GM21717 (cell line): ENCODE measurements around the gene LMF1.
"Not testable (repeated sequence)": the region's sequence is repeated elsewhere in the genome, so short reads cannot be mapped to it uniquely, and the experiment has no call there.

Source experiments
- ATAC-seq: cut with Tn5 transposase; IDR thresholded peaks from one replicate; pipeline ENCODE4 v1.9.1; 2021; ENCODE audit warnings: mild to moderate bottlenecking, moderate library complexity; ENCODE audit not compliant: unreplicated experiment

LMF1 gene

DNA sequence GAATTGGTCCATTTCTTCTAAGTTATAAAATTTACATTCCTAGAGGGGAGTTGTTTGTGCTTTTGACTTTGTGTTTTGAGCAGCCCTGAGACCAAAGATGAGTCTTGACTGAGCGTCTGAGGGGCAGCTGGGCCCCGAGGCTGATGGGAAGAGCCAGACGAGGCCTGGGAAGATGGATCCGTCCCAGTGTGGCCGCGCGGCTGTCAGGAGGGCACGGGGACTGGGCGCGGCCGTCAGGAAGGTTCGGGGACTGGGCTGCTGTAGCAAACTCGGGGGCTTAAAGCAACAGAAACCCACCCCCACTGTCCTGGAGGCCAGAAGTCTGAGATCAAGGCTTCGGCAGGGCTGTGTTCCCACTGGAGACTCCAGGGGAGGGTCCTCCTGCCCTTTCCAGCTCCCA lies 132.0 kb downstream of the LMF1 start:
- ATAC-seq, result no peak

DNA sequence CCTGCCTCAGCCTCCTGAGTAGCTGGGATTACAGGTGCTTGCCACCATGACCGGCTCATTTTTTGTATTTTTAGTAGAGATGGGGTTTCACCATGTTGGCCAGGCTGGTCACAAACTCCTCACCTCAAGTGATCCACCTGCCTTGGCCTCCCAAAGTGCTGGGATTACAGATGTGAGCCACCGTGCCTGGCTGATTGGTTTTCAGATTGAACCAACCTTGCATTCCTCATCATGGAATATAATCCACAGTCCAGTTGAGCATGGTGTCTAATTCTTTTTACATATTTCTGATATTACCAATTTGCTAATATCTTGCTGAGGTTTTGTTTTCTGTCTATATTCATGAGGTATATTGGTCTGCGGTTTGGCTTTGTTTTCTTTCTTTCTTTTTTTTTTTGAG lies 134.0 kb downstream of the LMF1 start:
- ATAC-seq, result not testable (repeated sequence)

DNA sequence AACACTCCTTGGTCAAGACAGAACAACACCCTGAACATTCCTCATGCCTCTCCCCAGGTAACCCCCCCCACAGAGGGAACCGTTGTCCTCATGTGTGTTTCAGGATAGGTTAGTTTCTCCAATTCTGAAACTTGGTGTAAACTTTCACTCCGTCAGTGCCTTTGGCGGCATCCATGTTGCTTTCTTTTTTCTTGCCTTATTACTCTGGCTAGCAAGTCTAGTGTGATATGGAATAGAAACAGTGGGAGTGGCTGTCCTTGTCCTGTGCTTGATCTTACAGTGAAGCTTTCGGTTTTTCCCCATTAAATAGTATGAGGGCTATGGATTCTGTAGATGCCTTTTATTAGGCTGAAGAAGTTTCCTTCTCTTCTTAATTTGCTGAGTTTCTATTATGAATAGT lies 134.6 kb downstream of the LMF1 start:
- no peak for ATAC-seq

DNA sequence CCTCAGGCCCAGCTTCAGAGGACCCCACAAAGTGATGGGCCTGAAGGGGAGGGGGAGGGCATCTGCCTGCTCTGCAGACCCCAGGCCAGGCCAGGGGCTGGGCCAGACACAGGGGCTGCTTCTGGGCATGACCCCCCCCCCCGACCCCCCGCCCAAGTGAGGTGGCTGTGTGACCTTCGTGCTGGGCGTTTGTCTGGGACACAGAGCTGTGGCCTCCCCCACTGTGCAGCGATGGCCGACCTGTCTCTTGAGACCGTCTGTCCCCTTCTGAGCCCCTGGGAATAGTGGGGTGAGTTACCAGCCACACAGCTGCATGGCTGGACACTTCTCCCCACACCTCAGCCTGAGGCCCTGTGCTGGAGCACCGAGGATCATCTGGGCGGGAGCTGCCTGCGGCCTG lies 135.4 kb downstream of the LMF1 start:
- no peak for ATAC-seq

DNA sequence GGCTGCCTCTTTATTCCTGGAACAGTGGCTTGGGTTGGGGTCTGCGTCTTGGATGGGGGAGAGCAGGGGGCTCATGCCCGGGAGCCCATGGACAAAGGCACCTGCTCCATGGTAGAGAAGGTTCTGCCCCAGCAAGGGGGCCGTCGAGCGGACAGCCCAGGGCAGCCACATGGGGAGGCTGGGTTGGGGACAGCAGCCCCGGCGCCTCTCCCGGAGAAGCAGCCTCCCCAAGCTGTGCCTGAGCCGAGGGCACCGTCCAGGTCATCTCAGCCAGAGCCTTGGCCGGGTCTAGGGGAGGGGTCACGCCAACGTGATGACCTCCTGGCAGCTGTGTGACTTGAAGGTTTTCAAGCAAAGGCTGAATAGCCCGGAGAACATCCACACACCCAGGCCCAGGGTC lies 137.4 kb downstream of the LMF1 start:
- ATAC-seq, result no peak

DNA sequence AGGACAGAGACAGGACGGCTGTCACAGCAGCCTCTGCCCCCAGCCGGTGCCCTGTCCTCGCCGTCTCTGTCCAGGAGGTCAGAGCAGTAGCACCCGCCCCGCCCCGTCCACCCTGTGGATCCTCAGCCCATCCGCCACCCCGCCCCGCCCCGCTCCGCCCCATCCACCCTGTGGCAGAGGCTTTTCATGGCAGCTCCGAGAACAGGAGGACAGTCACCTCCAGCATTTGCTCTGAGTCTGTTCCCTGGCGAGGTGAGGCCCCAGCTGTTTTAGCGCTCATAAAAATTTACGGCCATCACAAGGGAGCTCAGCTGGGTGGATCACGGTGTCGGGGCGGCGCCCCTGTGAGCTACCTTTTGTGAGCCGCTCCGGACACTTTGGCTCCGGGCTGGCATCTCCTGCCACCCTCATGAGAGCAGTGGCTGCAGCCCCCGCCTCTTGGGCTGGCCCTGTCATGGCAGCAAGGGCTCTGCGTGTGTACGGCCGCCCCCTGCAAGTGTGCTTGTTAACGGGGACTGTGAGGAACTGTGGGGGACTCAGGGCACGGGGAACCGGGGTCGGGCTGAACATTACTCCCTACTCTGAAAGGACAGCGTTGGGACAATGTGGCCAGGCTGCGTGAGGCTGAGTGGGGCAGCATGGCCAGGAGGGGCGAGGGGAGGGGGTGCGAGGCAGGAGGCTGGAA lies 138.0 kb downstream of the LMF1 start:
- no peak for ATAC-seq

DNA sequence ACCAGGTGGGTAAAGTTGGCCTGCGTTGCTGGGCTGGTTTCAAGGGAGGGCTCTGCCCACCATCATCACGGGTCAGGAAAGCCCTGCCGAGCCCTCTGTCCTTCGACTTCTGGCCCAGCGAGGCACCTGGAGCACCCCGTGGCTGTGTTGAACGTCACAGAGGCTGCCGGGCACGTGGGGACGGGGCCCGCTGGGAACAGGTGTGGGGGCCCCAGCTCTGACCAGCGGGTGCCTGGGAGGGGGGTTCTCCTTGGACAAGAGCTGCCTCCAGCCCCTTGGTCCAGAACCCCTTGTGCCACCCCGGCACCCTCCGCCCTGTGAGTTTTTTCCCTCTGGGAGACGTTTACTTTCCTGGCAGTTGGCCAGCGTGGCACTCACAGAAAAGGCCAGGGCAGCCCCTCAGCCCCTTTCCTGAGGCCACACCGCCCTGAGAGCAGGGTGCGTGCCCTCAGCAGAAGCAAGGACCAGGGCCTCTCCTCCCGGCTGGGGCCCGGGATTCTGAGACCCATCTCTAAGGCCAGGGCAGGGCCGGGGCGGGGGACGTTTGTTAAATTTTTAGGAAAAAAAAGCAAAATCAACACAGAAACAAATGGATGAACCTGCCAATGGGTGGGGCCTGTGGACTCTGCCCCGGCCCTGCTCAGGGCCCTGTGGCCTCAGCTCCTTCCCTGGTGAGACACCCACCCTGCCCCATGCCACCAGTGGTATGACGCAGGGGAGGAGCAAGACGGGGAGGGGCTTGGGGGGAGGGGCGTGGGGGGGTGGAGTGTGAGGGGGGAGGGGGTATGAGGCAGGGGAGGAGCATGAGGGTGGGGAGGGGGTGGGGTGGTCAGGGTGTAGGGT lies 139.0 kb downstream of the LMF1 start:
- no peak for ATAC-seq

DNA sequence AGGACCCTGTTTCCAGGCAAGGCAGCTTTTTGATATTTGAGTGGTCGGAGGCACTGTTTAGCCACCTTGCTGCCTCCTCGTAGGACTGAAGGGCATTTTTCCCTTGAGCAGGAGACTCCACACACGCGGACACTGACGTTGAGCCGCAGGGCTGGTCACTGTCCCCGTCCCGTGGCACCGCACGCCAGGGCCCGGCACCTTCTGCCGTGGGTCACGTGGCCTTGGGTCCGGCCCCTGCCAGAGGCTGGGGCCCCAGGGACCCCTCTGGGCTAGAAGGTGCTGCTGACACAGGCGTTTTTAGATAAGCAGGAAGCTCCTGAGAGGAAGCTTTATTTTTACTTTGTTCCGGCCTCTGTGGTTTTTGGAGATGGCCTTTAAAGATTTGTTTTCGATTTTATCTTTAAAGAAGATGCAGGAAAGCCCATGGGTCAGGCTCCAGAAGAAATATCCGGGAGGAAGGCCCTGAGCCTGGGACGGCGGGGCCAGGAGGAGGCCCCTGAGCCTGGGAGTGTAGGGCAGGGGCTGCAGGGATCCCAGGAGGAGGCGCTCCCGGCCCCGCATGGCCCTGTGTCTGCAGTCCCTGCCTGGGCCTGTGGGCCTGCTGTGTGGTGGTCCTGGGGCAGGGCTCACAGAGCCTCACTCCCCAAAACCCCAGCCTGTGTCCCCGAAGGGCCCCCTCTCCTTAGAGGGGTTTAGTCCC lies 139.8 kb downstream of the LMF1 start:
- ATAC-seq, result no peak

DNA sequence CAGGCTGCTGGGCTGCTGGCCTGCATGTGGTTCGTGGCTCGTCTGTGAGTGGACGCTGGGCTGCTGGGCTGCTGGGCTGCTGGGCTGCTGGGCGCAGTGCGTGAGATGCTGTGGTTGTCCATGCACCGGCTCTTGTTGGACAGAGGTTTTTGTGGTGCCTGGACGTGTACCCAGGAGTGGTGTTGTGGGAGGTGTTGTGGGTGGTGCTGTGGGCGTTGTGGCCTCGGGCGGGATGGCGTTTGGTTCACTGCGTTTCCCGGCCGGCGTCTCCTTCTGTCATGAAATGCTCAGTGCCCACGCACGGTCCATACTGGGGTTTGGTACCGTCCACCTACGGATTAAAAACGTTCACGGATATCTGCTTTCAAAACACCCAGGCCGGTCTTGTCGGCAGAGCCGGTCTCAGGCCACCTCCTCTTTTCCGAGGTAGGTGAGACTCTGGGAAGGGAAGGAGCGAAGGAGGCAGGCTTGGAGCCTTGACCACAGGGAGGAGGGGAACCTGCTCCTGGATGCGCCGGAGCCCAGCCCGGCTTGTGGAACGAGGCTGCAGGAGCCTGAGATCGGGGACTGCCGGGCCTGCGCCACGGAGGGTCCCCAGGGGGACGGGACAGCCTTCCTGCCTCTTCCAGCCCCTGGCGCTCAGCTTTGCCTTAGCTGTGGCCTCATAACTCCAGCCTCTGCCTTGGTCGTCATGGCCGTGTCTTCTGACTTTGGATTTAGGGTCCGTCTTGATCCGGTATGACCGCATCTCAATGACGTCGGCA lies 140.5 kb downstream of the LMF1 start:
- no peak for ATAC-seq

DNA sequence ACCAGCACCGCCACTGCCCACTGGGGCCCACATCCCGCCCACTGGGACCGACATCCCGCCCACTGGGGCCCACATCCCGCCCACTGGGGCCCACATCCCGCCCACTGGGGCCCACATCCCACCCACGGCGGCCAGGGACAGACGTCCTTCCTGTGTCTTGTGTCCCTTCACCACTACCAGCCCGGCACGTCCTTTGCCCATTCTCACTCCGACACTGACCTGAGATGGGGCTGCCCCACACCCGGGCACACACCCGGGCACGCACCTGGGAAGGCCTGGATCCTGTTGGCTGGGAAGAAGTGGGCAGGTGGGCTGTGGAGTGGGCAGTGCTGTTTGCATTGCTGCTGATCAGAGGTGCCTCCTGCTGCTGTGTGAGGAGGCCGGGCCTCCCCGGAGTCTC lies 141.9 kb downstream of the LMF1 start:
- ATAC-seq, result no peak

DNA sequence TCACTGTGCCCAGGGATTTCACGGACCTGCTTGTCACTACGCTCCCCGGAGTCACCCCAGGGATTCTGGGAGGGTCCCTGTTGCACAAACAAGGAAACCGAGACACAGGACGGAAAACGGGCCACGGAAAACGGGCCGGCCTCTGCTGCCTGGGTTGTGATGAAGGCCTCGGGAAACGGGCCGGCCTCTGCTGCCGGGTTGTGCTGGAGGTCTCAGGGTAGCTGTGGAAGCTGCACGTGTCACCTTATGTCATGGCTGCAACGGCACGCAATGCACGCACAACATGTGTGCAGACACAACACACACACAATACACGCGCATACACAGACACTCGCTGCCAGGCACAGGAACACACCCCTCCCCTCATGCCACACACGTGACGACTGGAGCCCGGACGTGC lies 143.3 kb downstream of the LMF1 start:
- no peak for ATAC-seq

DNA sequence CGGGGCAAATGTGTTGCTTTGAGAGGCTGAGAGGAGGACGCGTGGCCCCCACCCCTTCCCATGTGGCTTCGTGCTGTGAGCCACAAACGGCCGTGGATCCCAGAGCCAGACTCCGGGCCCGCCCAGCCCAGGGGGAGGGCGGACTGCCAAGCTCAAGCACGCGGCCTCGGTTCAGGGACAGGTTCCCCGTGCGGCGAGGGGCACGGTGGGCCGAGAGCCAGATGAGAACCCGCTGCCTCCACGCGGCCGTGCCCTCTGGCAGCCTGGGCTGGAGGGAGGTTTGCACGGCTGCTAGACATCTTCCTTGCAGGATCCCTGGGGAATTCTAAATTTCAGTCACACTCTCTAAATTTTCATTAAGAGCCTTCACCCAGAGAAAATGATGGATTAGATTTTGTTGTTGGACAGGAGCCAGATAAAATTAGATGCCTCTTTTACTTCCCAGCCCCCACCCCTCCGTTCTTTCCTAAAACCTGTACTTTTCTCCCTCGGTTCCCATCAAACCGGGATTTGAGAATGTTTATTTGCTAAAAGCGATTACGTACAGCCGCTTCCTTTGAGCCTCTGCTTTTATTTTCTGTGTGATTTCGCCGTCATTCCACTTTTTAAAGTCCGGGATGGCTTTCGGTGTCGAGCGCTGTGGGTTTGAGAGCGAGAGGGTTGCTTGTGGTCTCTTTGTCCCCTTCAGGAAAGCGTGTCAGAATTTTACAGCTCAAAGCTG lies 145.3 kb downstream of the LMF1 start:
- no peak for ATAC-seq

DNA sequence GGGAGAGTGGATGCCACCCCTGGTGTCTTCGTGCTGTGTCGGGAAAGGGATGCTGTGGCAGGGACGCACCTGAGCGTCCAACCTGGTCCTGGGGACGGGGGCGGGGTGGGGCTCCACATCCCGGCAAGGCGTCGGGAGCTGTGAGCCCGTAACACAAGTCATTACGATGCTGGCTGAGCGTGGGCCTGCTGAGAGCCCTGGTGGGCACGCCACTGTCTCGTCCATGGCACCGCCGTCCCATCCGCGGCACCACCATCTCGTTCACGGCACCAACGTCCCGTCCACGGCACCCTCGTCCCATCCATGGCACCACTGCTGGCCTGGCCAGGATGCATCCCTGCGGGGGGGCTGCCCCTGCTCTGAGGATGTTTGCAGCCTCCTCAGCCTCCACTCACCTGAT lies 146.2 kb downstream of the LMF1 start:
- ATAC-seq, result no peak

DNA sequence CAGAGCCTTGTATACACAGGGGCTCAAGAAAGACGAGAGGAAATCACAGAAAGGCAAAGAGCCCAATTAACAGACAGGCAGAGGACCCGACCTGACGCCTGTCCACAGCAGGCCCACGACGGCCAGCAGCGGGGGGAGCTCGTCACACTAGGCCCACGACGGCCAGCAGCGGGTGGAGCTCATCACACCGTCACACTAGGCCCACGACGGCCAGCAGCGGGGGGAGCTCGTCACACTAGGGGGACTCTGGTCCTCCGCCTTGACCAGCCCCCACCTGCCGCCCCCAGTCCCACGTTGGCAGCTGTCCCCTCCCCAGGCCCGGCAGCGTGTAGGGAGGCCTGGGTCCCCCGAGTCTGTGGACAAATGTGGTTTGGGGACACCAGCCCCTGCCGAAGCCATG lies 146.6 kb downstream of the LMF1 start:
- no peak for ATAC-seq

DNA sequence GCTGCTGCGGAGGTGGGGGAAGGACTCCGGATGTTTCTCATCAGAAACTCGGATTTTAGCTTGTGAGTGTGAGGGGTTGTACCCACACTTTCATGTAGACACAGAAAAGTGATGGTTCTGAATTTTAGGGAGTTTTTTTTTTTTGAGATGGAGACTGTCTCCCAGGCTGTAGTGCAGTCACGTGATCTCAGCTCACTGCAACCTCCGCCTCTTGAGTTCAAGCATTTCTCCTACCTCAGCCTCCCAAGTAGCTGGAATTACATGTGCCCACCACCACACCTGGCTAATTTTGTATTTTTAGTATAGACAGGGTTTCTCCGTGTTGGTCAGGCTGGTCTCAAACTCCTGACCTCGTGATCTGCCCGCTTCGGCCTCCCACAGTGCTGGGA lies 147.9 kb downstream of the LMF1 start:
- no peak for ATAC-seq

DNA sequence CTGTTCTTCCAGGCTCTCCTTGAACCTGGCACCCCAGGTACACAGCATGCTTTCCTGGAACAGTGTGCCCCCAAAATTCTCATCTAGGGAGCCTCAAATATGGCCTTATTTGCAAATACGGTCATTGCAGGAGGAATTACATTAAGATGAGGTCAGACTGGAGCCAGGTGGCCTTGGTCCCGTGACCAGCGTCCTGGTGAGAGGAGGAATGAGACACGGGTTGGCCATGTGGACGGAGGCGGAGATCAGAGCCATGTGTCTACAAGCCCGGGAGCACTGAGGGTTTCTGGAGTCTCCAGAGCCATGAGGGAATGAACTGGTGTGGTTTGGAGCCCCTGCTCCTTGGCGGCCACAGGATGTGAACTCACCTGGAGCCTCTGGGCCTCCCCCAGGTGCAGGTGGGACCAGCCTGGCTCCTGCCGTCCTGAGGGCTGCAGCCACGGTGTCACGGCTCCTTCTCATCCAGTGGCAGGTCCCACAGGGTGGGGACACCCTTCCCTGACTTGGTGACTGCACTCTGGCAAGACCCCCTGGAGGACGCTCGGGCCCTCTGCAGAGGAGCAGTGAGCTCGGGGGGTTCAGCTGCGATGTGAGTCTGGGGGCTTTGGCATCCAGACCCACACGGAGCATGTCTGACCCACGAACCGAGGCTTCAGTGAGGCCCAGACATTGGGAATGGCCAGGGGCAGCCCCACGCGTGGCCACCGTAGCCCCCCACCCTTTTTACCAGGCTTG lies 148.4 kb downstream of the LMF1 start:
- no peak for ATAC-seq

DNA sequence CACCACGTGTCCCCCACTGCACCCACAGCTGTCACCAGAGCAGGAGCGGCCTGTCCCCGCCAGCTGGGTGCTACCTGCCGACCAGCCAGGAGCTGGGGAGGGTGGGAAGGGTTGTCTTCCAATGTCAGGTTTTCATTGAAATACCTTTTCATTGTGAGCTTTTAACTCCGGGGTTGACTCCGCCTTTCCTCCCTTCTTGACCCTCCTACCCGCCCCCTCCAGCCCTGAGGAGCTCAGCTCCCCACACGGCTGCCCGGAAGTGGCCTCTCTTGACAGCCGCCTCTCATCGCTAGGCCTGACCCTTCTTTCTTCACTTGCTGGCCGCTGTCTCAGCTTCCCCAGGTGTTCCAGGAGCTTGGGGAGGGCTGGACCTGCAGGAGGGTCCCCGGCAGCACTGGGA lies 149.0 kb downstream of the LMF1 start:
- ATAC-seq, result no peak

DNA sequence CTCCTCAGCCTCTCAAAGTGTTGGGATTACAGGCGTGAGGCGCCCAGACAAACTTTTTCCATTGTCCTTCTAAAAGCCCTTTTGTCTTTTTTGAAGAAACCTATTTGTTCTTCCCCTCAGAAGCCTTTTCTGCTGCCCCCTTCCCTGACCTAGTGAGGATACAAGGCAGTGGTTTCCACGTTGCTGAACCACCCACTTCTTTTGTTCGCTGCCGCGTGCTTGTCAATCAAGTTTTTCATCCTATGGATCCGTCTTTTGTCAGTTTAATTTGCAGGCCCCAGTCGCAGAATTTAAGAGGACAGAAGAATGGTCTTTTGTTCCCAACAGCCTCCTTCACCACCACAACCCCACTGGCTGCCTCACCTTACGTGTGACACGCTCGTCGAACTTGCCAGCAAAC lies 150.0 kb downstream of the LMF1 start:
- ATAC-seq, result no peak

DNA sequence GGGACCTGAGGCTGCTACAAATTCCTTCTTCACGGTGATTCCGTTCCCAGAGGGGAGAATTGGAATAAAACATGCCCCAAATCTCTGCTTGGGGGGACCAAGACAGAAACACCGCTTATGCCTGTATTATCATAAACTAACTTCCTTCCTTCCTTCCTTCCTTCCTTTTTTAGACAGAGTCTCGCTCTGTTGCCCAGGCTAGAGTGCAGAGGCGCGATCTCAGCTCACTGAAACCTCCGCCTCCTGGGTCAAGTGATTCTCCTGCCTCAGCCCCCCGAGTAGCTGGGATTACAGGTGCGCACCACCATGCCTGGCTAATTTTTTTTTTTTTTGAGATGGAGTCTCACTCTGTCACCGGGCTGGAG lies 150.8 kb downstream of the LMF1 start:
- ATAC-seq, result not testable (repeated sequence)
